Activated T-helper 2 cell treated with anti-CD3 and anti-CD28 coated beads, Interferon-gamma antibody, Interleukin-2, Interleukin-4, amounts not matched to agents 10 μg/mL and 5 μg/mL and 100 μg/mL, durations not matched to agents 14 hours and 24 hours and 36 hours (primary cell): ENCODE results near the gene TRAT1. TPM values are rescaled to one million over a fixed set of nuclear protein-coding genes. Genes with fewer than 3 reads are reported as not detected.
A peak's percentile ranks its signal among the peaks of the same experiment; 100 is the strongest.
"Not testable (repeated sequence)": the region's sequence is repeated elsewhere in the genome, so short reads cannot be mapped to it uniquely, and the experiment has no call there.

Experiments used
- DNase-seq: peaks from one replicate; pipeline ENCODE4 v3.0.0; 2021; ENCODE audit warnings: low spot score
- H3K27ac Mint-ChIP-seq: one replicate; pipeline ENCODE4 v1.8.0; 2021; ENCODE audit warnings: mixed read lengths
- H3K27me3 Mint-ChIP-seq: one replicate; pipeline ENCODE4 v1.8.0; 2021; ENCODE audit warnings: low read depth, mixed read lengths
- H3K36me3 Mint-ChIP-seq: one replicate; pipeline ENCODE4 v1.8.0; 2021; ENCODE audit warnings: low read depth, mixed read lengths
- H3K4me1 Mint-ChIP-seq: one replicate; pipeline ENCODE4 v1.8.0; 2021; ENCODE audit warnings: low read depth, mixed read lengths
- H3K4me3 Mint-ChIP-seq: one replicate; pipeline ENCODE4 v1.8.0; 2021; ENCODE audit warnings: low read depth, mild to moderate bottlenecking, moderate library complexity, mixed read lengths
- H3K9me3 Mint-ChIP-seq: one replicate; pipeline ENCODE4 v1.8.0; 2021; ENCODE audit warnings: mixed read lengths
- intact Hi-C: fragments of 100-400 bp; cut with micrococcal nuclease; formaldehyde crosslinking; loops from one replicate; pipeline ENCODE4 v1.15.1; 2023
- total RNA-seq: library from RNA; stranded (reverse); gene quantifications from 2 replicates; pipeline ENCODE4 v1.2.3, GENCODE V29; 2022

TRAT1 gene, protein sequence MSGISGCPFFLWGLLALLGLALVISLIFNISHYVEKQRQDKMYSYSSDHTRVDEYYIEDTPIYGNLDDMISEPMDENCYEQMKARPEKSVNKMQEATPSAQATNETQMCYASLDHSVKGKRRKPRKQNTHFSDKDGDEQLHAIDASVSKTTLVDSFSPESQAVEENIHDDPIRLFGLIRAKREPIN
- 17.0 and 17.7 TPM in 2 replicates for total RNA-seq

DNA sequence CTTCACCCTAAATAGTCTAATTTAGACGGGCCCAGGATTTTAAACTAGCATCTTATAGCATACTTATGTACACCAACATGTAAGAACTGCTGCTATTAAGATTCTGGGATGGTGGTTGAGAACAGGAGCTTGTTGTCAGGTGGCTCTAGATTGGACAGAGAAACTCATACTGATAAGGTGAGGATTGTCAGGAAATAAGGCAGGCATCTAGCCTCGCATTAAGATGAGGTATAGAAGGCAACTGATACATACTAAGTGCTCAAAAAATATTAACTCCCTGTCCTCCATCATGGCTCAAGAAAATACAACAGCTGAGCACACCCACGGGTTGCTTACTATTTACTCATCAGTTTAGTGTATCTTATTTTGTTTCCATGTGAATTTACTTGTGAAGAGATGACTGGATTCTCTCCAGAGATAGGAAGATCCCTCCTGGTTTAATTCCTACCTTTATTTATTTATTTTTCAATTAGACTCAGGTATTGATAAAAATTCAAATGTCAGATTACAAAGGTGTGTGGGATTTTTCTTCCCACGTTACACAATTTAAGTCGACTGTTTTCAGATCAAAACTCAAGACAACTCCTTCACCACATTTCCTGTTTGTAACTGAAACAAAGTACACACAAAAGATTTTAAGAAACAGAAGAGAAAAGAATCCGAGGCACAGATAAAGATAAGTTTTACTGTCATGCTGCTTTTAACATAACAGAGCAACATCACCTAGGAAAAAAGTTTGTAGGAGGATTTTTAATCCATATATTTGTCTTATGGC, at the start of gene TRAT1:
TRAT1 (plus strand) TSS at position 664 of the 775 bp plus-strand sequence. CDS start 142 bp downstream, outside the sequence.
- DNase-seq, result no peak
- intact Hi-C loops, result loop anchor here (1.0 to 5.0 kb wide), 6 partner anchors 16 to 735 kb away; partner anchors contain the start of genes CIP2A and DZIP3
- Mint-ChIP-seq H3K36me3 (peaks cover 4% of the 10 kb centered on the region), H3K4me1 (peaks cover 47% of the 10 kb centered on the region), H3K27ac (peak within 1 kb of the TSS; percentile 87), H3K27me3 (no peaks in the 10 kb centered on the region), H3K9me3 (no peaks in the 10 kb centered on the region), H3K4me3 (peak within 1 kb of the TSS; percentile 84)

DNA sequence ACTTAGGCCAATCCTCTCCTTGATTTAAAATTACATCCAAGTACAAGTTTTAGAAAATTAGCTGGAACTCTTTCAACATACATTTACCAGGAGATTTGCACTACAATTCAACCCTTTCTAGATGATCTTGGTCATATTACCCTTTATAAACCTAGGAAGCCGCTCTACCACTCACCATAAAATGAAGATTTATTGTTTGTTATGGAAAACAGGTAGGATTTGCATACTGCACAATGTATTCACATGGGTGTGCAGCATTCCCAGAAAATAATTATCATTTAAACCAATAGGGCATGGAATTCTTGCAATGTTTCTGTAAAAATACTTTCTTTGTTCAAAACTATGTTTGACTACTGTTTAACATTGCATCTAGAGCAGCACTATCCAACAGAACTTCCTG, 46.9 kb upstream of the TRAT1 start:
- H3K4me3 Mint-ChIP-seq, result no peak overlapping the region
- no peaks in the 10 kb centered on the region for H3K9me3 Mint-ChIP-seq
- no peak for DNase-seq
- H3K36me3 Mint-ChIP-seq, result no peaks in the 10 kb centered on the region
- no peak overlapping the region for H3K27ac Mint-ChIP-seq
- no peaks in the 10 kb centered on the region for H3K27me3 Mint-ChIP-seq
- peaks cover 28% of the 10 kb centered on the region for H3K4me1 Mint-ChIP-seq
- intact Hi-C loops, result no loop called here

DNA sequence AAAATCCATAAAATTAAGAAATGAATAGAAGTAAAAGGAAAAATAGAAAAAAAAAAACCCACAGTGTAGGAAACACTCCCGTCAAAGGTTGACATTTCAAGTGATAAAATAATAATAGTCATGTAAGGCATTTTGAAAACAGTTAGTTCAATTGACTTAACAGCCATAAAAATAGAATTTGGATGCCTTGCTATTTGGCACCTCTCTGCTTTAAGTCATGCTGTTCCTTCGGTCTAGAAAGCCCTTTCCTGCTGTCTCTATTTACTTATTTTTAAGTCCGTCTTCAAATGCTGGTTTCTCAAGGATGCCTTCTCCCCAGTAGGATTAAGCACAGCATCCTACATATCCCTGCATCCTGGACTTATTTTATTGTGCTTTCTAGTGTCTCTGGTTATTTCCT, 43.1 kb upstream of the TRAT1 start:
- Mint-ChIP-seq H3K9me3 (no peaks in the 10 kb centered on the region), H3K36me3 (no peaks in the 10 kb centered on the region), H3K27ac (no peak overlapping the region), H3K4me1 (peaks cover 30% of the 10 kb centered on the region), H3K27me3 (no peaks in the 10 kb centered on the region), H3K4me3 (no peak overlapping the region)
- intact Hi-C loops, result no loop called here
- DNase-seq, result no peak

DNA sequence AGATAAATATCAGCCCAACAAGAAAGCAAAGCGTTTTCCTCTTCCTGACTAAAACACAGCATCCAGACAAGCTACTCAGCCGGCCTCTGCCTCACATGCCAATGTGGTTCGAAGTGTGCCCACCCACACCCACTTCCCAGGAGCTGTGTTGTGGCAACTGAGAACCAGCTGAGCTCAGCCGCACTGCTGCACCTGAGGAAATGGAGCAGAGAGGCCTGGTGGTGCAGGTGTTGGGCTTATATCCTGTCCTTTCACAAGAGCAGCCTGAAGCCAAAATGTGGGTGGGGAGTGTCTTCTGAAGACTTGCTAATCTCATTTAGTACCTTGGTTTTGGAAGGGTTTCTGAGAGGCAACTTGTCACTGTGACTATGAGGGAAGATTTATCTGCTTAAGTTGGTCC, 42.4 kb upstream of the TRAT1 start:
- Mint-ChIP-seq H3K27me3 (peaks cover 6% of the 10 kb centered on the region), H3K4me3 (no peak overlapping the region), H3K36me3 (no peaks in the 10 kb centered on the region), H3K9me3 (no peaks in the 10 kb centered on the region), H3K27ac (no peak overlapping the region), H3K4me1 (peaks cover 30% of the 10 kb centered on the region)
- intact Hi-C loops, result no loop called here
- DNase-seq, result no peak

DNA sequence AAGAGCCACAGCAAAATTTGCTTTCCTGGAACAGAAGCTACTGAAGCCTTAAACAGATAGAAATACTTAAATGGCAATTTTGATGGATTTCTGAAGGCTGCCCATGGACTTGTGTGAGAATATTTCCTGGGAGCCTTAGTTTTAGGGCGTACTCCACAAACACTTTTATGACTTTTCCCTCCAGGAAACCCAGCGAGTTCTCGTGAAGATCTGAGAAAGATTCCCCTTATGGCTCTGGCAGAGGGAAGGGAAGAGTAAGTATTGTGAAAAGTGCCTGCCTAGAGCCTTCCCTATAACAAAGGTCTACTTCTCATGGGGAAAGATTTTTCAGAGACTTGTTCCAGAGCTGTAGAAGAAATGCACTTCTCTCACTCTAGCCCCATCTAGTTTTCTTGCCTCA, 31.1 kb upstream of the TRAT1 start:
- no peak for DNase-seq
- no peak overlapping the region for H3K27ac Mint-ChIP-seq
- intact Hi-C loops, result no loop called here
- H3K4me1 Mint-ChIP-seq, result no peaks in the 10 kb centered on the region
- H3K9me3 Mint-ChIP-seq, result peaks cover 9% of the 10 kb centered on the region
- peaks cover 11% of the 10 kb centered on the region for H3K27me3 Mint-ChIP-seq
- H3K4me3 Mint-ChIP-seq, result no peak overlapping the region
- H3K36me3 Mint-ChIP-seq, result no peaks in the 10 kb centered on the region

DNA sequence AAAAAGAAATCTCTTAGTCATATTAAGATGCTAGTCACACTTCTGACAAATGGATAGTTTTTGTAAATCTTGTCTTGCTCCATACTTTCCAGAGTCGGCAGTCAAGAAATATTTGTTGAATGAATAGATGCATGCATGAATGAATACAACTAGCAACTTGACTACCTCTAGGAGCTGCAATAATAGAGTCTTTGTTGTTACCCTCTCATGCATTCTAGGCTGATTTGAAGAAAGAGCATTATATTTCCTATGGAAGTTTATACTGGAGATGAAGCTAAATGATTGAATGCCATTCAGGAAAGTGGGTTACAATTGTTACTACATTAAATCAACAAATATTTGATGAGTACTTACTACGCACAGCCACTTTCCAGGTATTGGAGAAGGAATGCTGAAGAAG, 18.1 kb upstream of the TRAT1 start:
- no peak overlapping the region for H3K4me3 Mint-ChIP-seq
- H3K9me3 Mint-ChIP-seq, result peaks cover 25% of the 10 kb centered on the region
- DNase-seq, result no peak
- no peaks in the 10 kb centered on the region for H3K27me3 Mint-ChIP-seq
- H3K27ac Mint-ChIP-seq, result no peak overlapping the region
- peaks cover 22% of the 10 kb centered on the region for H3K4me1 Mint-ChIP-seq
- H3K36me3 Mint-ChIP-seq, result peaks cover 5% of the 10 kb centered on the region
- intact Hi-C loops, result no loop called here

DNA sequence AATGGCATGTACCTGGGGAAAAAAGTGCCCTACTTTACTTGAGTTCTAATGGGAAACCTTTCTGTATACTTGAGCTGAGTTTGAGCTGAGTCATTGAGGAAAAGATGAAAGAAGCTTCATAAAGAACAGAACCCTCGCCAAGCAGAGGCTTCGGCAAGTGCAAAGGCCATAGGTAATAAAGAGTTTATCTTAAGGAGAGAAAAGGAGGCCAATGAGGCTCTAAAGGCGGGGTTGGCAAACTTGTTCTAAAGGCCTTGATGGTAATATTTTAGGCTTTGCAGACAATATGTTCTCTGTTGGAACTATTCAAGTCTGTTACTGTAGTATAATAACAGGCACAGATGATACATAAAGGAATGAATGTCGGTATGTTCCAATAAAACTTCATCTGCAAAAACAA, 17.6 kb upstream of the TRAT1 start:
- Mint-ChIP-seq H3K36me3 (peaks cover 5% of the 10 kb centered on the region), H3K9me3 (peaks cover 25% of the 10 kb centered on the region), H3K27ac (peak overlapping the region; percentile 77), H3K4me1 (peaks cover 22% of the 10 kb centered on the region), H3K27me3 (no peaks in the 10 kb centered on the region), H3K4me3 (no peak overlapping the region)
- DNase-seq, result no peak
- intact Hi-C loops, result no loop called here

DNA sequence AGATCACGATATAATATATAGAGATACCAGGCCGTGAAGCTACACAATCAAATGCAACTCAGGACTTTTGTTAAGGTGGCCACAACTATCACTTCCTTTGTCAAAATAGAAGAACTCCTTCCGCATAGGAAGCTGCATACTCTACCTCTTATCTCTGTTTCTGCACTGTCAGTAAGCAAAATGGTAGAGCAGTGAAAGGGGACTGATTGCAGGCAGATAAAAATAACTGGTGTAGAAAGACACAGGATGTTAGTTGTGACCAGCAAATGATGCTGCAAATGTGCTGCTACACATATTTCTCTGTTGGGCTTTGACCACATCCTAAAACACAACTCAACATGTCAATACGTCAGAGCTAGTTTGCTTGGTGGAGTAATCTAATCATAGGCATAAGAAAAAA, 16.3 kb upstream of the TRAT1 start:
- H3K27ac Mint-ChIP-seq, result peak overlapping the region; percentile 68
- intact Hi-C loops, result loop anchor here (1.0 kb wide), 6 partner anchors 16 to 217 kb away; partner anchors contain the start of genes CIP2A, DZIP3 and TRAT1

DNA sequence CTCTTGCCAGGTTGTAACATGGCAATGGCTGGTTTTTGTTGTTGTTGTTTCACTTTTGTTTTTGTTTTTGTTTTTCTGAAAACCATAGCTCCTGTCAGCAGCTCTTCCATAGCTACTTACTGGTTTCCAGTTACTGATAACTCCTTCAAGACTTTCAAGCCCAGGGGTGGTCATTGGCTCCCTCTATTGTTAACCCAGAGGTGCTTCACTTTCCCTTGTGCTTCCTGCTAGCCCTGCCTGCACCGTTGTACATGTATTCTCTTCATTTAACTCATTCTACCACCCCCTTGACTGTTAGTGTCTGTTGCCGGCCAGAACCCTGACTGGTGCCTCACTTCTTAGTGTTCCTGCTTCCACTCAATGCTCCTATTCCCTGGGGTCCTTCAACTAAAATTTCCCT, 4.2 kb upstream of the TRAT1 start:
- Mint-ChIP-seq H3K27ac (peak overlapping the region; percentile 26), H3K4me3 (no peak overlapping the region), H3K9me3 (peaks cover 8% of the 10 kb centered on the region), H3K4me1 (peaks cover 30% of the 10 kb centered on the region), H3K36me3 (peaks cover 2% of the 10 kb centered on the region), H3K27me3 (no peaks in the 10 kb centered on the region)
- peak; percentile 54 for DNase-seq
- intact Hi-C loops, result loop anchor here (1.0 kb wide), 2 partner anchors 97 to 156 kb away; no protein-coding TSS in a partner anchor

More for the DNA sequence above, 16.3 kb upstream of the TRAT1 start:
- peaks cover 18% of the 10 kb centered on the region for H3K9me3 Mint-ChIP-seq
- H3K4me3 Mint-ChIP-seq, result no peak overlapping the region
- H3K27me3 Mint-ChIP-seq, result no peaks in the 10 kb centered on the region
- H3K4me1 Mint-ChIP-seq, result peaks cover 22% of the 10 kb centered on the region
- H3K36me3 Mint-ChIP-seq, result peaks cover 5% of the 10 kb centered on the region
- peak; percentile 58 for DNase-seq

DNA sequence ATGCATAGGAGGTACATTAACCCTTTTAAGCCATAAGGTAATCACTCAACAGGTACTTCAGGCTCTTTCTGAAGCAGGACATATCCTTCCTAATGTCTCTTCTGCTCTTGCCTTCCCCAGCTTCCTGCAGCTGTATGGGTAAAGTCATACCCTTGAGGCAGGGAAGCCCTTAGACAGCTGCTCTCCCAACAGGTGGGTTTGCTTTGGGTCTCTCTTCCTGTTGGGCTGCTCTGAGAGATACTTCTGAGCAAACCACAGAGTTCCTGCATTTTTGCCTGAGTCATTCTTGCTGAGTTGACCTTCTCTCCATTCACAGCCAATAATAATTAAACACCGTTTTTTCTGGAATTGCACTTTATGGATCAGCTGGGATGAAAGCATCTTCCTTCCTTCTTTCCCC, 2.0 kb upstream of the TRAT1 start:
- DNase-seq, result no peak
- H3K27ac Mint-ChIP-seq, result peak overlapping the region; percentile 53
- no peaks in the 10 kb centered on the region for H3K27me3 Mint-ChIP-seq
- intact Hi-C loops, result loop anchor here (5.0 kb wide), 2 partner anchors 333 to 733 kb away; no protein-coding TSS in a partner anchor
- H3K4me3 Mint-ChIP-seq, result peak overlapping the region; percentile 62
- H3K4me1 Mint-ChIP-seq, result peaks cover 37% of the 10 kb centered on the region
- H3K9me3 Mint-ChIP-seq, result peaks cover 1% of the 10 kb centered on the region
- H3K36me3 Mint-ChIP-seq, result peaks cover 4% of the 10 kb centered on the region

DNA sequence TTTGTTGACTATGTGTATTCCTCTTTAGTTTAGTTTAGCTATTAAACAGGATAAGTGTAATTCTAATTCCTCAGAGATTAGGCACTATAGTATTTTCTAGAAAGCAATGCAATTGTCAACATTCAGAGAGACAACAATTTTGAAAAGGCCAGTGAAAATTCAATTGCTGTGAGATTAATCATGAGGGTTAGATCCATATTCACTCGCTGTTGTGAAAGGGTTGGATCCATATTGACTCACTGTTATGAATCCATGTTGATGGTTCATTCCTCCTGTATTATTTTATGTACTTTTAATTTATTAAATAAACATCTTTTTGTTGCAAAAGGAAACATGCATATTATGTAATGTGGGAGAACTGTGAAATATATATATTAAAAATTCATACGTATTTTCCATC, 641 bp downstream of the TRAT1 start:
- Mint-ChIP-seq H3K27ac (peak overlapping the region; percentile 72), H3K9me3 (no peaks in the 10 kb centered on the region), H3K27me3 (no peaks in the 10 kb centered on the region), H3K4me3 (peak overlapping the region; percentile 80), H3K36me3 (peaks cover 4% of the 10 kb centered on the region), H3K4me1 (peaks cover 54% of the 10 kb centered on the region)
- DNase-seq, result no peak
- intact Hi-C loops, result loop anchor here (2.0 to 5.0 kb wide), 3 partner anchors 234 to 736 kb away; partner anchors contain the start of genes CIP2A and DZIP3

DNA sequence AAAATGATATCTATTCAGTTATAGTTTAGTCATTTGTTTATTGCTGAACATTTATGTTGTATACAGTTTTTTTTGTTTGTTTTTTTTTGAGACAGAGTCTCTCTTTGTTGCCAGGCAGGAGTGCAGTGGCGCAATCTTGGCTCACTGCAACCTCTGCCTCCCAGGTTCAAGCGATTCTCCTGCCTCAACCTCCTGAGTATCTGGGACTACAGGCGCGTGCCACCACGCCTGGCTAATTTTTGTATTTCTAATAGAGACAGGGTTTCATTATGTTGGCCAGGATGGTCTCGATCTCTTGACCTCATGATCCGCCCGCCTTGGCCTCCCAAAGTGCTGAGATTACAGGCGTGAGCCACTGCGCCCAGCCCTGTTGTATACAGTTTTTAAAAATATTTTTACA, 1.2 kb downstream of the TRAT1 start:
- not testable (repeated sequence) for DNase-seq, H3K27me3 Mint-ChIP-seq, H3K9me3 Mint-ChIP-seq, H3K36me3 Mint-ChIP-seq
- Mint-ChIP-seq H3K4me1 (peaks cover 54% of the 10 kb centered on the region), H3K27ac (peak overlapping the region; percentile 84), H3K4me3 (peak overlapping the region; percentile 84)
- intact Hi-C loops, result loop anchor here (2.0 to 5.0 kb wide), 3 partner anchors 235 to 737 kb away; partner anchors contain the start of genes CIP2A and DZIP3
